HG03108 (cell line): ENCODE results near the gene DEAF1.
"Not testable (repeated sequence)": the region's sequence is repeated elsewhere in the genome, so short reads cannot be mapped to it uniquely, and the experiment has no call there.

Experiments used
- ATAC-seq: cut with Tn5 transposase; IDR thresholded peaks from one replicate; pipeline ENCODE4 v1.9.1; 2021; ENCODE audit warnings: moderate library complexity; ENCODE audit not compliant: unreplicated experiment

The DEAF1 gene

DNA sequence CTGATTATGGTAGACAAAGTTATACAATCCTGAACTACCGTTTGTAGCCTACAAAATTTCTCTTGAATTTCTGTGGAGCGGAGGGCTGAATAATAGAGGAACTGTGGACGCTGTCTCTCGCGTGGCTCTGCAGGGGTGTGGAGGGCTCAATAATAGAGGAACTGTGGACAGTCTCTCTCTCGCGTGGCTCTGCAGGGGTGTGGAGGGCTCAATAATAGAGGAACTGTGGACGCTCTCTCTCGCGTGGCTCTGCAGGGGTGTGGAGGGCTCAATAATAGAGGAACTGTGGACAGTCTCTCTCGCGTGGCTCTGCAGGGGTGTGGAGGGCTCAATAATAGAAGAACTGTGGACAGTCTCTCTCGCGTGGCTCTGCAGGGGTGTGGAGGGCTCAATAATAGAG is 41.9 kb downstream of the DEAF1 start:
- ATAC-seq: not testable (repeated sequence)

DNA sequence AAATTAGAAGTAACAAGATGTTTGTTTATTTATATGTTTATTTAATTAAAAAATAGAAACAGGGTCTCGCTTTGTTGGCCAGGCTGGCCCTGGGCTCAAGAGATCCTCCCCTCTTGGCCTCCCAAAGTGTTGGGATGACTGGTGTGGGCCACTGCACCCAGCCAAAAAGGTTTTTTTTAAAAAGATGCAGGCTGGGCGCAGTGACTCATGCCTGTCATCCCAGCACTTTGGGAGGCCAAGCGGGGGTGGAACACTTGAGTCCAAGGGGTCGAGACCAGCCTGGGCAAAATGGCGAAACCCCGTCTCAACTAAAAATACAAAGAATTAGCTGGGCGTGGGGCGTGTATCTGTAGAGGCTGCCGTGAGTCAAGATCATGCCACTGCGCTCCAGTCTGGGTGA is 44.5 kb downstream of the DEAF1 start:
- no peak for ATAC-seq

DNA sequence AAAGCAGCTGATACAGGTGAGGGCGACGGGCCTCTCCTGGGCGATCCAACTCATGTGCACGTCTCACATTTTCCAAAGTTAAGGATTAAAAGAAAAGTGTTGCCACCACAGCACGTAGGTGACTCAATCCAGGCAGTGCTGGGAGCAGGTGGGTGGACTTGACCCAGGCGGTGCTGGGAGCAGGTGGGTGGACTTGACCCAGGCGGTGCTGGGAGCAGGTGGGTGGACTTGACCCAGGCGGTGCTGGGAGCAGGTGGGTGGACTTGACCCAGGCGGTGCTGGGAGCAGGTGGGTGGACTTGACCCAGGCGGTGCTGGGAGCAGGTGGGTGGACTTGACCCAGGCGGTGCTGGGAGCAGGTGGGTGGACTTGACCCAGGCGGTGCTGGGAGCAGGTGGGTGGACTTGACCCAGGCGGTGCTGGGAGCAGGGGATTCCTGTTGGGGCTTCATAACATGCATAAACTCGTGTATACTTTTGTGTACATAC is 47.3 kb downstream of the DEAF1 start:
- ATAC-seq: not testable (repeated sequence)

DNA sequence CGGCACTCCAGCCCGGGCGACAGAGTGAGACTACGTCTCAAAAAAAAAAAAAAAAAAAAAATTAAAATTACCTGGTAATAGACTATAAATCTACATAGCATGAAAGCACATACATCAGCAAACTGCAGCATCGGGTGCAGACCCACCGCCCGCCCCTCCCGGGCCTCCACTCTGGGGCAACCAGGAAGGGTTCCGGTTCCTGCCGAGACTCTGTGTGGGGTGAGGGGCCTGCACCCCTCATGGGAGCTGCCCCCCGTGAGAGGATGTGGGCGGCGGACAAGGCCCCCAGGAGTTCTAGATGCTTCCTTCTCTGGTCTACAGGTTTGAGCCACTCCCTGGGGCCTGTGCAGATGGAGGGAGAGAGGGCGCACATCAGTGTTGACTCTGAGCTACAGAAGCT is 48.8 kb downstream of the DEAF1 start:
- ATAC-seq: no peak

DNA sequence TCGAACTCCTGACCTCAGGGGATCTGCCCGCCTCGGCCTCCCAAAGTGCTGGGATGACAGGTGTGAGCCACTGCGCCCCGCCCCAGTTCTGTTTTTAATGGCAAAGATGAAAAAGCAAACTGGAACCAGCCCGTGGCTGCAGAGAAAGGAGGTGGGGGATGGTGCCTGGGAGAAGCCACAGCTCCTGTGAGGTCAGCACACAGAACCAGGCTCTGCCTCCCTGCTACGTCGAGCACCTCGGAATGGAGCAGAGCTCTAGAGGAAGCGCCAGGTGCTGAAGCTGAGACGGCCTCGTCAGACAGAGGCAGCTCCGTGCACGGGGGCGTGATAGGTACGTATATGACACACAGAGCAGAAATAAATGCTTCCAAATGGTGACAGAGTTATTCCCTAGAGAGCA is 49.5 kb downstream of the DEAF1 start:
- no peak for ATAC-seq

DNA sequence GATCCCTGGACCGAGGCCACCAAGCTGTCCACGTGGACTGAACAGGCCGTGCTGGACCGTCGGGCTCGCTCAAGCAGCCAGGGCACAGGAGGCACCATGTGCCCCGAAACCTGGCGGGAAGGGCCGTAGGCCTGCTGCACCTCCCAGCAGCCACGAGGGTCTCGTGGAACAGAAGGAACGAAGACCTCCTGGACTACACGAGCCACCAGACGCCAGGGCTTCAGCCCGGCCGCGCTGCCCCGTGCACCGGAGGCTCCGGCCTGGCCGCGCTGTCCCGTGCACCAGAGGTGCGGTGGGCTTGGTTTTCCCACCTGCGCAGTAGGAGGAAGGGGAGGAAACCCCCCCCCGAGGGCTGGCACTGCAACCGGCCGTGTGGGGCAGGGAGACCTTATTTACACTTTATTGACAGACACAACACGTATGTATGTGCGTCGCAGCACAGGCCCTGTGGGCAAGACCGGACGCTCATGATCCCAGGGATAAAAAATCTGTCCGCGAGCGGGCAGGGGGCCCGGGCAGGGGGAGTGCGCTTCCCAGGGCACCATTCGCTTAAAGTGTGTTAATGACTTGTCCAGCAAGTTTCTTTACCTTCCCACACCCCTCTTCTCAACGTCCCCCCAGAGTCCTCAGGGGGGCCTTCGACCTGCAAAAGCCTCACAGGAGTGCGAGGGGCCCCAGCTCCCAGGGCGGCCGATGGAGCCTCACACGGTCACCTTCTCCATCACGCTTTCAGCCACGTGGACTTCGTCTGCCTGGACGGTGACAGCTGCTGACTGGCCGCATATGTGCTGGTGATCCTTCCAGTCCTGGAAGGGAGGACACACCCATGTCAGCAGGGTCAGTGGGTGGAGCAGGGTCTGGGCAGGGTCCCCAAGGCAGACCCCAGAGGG is 50.9 kb downstream of the DEAF1 start:
- no peak for ATAC-seq

DNA sequence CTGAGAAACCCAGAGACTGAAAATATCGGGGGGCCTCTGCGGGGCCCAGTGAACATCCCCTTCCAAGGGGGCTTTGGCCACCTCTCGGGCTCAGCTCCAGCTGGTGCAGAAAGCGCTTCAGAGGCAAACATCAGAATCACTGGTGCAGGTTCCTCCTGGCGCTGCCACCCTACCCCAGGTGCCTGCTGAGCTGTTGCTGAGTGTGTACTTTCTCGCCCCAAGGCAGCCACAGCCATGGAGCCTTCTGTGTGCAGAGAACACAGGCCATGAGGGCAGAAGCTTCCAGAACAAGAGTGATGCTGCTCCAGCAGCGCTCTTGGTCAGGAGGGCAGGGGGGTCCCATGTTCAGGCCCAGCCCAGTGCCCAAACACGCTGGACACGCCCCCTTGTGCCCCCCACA is 51.7 kb downstream of the DEAF1 start:
- no peak for ATAC-seq

DNA sequence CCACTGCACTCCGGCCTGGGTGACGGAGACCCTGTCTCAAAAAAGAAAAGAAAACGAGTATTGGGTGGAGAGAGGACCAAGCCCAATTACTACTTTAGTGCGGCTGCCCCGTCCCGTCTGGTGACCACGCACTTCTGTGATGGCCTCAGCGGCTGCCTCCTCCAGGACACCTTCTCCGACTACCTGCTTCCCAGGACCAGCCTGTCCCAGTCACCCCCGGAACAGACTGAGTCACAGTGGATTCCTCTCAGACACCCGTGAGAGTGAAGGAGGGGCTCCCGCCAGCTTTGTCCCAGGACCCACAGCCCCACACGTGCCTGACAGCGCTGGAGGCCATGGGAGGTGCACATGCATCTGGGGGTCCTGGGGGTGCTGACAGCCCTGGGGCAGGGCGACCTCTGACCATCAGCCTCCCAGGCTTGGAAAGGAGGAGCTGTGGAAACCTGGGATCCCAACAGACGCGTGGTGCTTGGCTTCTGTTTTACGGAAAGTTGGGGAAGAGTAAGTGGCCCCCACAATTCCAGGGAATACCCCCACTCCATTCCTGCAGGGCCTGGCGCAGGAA is 53.1 kb downstream of the DEAF1 start:
- no peak for ATAC-seq

DNA sequence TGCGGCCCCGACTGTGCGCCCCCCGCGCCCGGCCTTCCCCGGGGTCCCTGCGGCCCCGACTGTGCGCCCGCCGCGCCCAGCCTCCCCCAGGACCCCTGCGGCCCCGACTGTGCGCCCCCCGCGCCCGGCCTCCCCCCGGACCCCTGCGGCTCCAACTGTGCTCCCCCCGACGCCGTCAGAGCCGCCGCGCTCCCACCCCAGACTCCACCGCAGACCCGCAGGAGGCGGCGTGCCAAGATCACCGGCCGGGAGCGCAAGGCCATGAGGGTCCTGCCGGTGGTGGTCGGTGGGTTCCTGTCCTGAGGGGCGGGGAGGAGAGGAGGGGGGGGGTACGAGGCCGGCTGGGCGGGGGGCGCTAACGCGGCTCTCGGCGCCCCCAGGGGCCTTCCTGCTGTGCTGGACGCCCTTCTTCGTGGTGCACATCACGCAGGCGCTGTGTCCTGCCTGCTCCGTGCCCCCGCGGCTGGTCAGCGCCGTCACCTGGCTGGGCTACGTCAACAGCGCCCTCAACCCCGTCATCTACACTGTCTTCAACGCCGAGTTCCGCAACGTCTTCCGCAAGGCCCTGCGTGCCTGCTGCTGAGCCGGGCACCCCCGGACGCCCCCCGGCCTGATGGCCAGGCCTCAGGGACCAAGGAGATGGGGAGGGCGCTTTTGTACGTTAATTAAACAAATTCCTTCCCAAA is 54.9 kb downstream of the DEAF1 start:
- no peak for ATAC-seq

DNA sequence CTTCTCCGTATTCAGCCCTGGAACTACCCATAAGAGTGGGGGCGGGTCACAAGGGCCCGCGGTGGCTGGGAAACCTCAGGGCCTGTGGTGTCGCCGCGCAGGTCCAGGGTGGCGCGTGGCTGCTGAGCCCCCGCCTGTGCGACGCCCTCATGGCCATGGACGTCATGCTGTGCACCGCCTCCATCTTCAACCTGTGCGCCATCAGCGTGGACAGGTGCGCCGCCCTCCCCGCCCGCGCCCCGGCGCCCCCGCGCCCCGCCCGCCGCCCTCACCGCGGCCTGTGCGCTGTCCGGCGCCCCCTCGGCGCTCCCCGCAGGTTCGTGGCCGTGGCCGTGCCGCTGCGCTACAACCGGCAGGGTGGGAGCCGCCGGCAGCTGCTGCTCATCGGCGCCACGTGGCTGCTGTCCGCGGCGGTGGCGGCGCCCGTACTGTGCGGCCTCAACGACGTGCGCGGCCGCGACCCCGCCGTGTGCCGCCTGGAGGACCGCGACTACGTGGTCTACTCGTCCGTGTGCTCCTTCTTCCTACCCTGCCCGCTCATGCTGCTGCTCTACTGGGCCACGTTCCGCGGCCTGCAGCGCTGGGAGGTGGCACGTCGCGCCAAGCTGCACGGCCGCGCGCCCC is 55.6 kb downstream of the DEAF1 start:
- ATAC-seq: no peak

DNA sequence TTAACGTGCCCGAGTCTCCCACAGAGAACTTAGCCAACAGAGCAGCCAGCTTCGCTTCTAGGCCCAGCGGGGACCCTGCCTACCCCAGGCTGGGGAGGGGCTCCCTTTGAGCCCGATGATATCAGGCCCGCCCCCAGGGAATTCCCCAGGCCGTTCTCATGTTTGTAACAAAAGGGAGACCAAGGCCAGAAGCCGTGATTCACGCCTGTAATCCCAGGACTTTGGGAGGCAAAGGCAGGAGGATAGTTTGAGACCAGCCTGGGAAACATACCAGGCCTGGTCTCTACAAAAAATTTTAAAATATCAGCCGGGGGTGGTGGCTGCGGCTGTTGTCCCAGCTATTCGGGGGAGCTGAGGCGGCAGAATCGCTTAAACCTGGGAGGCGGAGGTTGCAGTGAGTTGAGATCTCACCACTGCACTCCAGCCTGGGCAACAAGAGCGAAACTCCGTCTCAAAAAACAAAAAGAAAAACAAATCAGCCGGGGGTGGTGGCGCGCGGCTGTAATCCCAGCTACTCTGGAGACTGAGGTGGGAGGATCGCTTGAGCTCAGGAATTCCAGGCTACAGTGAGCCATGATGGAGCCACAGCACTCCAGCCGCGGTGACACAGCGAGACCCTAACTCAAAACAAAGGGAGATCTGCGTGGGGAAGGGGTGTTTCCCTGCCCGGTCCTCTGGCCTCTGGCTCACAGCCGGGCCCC is 56.2 kb downstream of the DEAF1 start:
- no peak for ATAC-seq

DNA sequence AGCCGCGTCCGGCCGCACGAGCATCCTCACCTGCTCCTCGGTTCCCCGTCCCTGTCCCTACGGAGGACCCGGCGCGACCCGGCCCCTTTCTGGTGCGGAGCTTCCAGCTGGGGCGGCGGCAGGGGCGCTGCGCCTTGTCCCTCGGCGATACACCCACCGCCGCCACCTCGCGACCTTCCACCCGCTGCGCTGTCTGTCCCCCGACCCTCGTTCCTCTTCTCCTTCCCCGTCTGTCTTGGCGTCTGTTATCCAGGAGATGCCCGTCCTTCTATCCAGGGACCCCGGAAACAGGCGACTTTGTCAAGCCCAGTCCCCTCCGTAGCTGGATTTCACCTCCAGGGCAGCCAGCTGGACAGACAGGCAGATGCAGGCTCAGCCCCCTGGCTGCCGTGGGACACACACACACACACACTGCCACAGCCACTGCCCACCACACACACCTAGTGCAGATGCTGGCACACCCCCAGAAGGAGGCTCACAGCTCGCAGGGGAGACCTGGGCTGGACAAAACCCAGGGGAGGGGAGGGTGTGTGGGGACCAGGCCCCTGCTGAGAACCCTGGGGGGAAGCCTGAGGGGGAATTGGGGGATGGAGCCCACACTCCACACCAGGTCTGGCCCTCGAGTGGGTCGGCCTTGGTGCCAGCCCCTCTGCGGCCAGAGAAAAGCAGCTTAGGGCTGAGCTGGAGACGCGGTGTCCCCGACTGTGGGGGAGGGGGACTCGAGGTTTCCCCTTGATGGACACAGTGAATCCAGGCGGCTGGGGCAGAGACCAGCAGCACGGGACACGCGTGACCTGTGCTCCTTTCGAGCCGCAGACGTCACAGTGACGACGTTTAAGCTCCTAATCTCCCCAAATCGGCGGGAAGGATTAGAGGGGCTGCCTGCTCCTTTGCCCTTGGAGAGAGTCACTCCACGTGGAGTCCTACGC is 57.2 kb downstream of the DEAF1 start:
- no peak for ATAC-seq

DNA sequence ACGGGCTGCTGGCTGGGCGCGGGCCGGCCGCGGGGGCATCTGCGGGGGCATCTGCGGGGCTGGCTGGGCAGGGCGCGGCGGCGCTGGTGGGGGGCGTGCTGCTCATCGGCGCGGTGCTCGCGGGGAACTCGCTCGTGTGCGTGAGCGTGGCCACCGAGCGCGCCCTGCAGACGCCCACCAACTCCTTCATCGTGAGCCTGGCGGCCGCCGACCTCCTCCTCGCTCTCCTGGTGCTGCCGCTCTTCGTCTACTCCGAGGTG is 57.8 kb downstream of the DEAF1 start:
- ATAC-seq: no peak

DNA sequence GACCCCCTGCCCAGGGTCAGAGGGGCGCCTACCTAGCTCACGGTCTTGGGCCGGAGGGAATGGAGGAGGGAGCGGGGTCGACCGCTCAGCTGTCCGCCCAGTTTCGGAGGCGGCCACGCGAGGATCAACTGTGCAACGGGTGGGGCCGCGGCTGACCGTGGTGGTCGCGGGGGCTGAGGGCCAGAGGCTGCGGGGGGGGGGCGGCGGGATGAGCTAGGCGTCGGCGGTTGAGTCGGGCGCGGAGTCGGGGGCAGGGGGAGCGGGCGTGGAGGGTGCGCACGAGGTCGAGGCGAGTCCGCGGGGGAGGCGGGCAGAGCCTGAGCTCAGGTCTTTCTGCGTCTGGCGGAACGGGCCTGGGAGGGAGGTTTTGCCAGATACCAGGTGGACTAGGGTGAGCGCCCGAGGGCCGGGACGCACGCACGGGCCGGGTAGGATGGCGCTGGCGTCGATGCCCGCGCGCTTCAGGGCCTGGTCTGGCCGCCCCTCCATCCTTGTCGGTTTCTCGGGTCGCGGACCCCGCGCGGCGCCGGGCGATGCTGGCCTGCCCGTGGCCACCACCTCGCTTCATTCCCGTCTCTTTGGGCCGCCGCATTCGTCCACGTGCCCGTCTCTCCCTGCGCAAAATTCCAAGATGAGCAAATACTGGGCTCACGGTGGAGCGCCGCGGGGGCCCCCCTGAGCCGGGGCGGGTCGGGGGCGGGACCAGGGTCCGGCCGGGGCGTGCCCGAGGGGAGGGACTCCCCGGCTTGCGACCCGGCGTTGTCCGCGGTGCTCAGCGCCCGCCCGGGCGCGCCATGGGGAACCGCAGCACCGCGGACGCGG is 58.3 kb downstream of the DEAF1 start, which contains the start of gene DRD4:
Gene DRD4 (plus strand): TSS at position 759 of the 822 bp plus-strand sequence. CDS start 36 bp downstream, at position 795.
- no peak for ATAC-seq

DNA sequence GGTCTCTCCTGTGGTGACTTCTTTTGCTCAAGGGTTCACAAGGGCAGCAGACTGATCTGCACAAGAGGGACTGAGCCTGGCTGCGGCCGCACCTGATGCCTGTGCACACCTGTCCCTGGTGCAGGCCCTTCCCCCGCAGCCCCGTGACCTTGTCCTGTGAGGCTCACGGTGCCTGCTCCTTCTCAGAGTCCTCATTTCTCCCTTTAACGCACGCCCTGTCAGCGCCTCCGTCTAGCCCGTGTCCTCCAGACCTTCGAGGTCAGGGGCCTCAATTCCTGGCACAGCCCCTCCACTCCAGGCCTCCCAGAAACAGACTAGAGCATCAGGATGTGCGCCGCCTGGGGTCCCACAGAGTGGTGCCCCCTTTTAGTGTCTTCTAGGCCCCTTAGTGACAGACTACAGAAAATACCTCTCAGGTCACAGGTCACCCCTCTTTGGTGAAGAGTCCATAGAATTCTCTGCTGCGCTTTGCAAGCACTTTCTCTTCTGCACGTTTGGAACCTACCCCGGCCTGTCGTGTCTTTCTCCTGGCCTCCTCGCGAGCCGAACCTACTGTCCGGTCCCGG is 59.0 kb downstream of the DEAF1 start:
- ATAC-seq: no peak

DNA sequence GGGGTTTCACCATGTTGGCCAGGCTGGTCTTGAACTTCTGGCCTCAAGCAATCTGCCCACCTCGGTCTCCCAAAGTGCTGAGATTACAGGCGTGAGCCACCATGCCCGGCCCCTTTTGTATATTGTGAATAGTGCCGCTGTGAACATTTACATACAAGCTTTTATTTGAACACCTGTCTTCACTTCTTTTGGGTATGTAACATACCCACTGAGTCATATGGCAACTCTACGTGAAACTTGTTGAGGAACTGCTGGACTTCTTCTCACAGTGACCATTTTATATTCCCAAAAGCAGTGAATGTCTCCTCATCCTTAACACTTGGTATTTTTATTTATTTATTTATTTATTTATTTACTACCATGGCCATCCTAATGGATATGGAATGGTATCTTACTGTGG is 64.2 kb downstream of the DEAF1 start:
- no peak for ATAC-seq

DNA sequence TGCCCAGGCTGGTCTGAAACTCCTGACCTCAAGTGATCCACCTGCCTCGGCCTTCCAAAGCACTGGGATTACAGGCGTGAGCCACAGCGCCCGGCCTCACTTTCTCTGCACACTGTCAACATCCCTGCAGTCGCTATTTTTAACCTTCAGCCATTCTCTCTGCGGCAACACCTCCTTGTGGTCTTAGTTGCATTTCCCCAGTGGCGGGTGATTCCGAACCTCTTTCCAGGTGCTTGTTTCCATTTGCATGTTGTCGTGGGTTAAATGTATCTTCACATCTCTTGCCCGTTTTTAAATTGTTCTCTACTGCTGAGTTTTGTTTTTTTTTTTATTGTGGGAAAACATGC is 65.8 kb downstream of the DEAF1 start:
- no peak for ATAC-seq

DNA sequence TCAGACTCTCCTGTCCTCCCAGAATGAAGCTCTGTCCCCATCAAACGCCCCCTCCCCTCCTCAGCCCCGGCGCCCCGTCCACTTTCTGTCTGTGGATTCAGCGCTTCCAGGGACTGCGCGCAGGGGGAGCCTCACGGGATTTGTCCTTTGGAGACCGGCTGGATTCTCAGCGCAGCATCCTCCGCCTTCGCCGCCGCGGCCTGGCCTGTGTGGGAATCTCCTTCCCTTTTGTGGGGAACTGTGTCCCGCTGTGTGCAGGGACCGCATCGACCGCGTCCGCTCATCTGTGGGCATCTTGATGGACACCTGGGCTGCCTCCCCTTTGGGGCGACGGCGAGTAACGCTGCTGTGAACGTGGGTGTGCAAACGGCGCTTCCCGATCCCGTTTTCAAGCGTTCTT is 67.0 kb downstream of the DEAF1 start:
- ATAC-seq: no peak

DNA sequence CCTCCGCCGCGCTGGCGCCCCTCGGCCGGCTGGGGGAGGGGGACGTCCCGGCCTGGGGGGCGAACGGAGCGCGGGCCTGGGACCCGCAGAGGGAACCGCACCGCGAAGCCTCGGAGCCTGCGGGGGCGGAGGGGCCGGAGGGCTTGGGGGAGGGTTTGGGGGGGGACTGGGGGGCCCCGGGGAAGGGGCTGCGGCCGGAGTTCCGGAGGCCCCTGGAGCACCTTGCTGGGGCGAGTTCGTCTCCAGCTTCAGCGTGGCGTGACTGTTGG is 67.8 kb downstream of the DEAF1 start:
- no peak for ATAC-seq
